WTC11 (cell line): ENCODE measurements around the gene TNS3.

Experiments used
- GABPB1 ChIP-seq: sonication (generic); formaldehyde crosslinking; IDR thresholded peaks from 2 replicates; pipeline ENCODE4 v1.8.1; 2023; ENCODE audit warnings: mild to moderate bottlenecking, missing genetic modification reagents
- TF ChIP-seq, protein P1 (sequence below): fragments of 200-600 bp; IDR thresholded peaks from 2 replicates; pipeline ENCODE4 v1.8.0; 2022; ENCODE audit warnings: antibody characterized with exemption

GRCh38 chr7:47392241-47392759, 189.6 kb downstream of the TNS3 start:
- no peak for TF ChIP-seq GABPB1 (CRISPR knock-in tag)
- TF ChIP-seq, protein P1, sequence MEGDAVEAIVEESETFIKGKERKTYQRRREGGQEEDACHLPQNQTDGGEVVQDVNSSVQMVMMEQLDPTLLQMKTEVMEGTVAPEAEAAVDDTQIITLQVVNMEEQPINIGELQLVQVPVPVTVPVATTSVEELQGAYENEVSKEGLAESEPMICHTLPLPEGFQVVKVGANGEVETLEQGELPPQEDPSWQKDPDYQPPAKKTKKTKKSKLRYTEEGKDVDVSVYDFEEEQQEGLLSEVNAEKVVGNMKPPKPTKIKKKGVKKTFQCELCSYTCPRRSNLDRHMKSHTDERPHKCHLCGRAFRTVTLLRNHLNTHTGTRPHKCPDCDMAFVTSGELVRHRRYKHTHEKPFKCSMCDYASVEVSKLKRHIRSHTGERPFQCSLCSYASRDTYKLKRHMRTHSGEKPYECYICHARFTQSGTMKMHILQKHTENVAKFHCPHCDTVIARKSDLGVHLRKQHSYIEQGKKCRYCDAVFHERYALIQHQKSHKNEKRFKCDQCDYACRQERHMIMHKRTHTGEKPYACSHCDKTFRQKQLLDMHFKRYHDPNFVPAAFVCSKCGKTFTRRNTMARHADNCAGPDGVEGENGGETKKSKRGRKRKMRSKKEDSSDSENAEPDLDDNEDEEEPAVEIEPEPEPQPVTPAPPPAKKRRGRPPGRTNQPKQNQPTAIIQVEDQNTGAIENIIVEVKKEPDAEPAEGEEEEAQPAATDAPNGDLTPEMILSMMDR = no peak
